GM18951 (cell line): ENCODE measurements around the gene TNKS2.
A peak's percentile ranks its signal among the peaks of the same experiment; 100 is the strongest.
"Not testable (repeated sequence)": the region's sequence is repeated elsewhere in the genome, so short reads cannot be mapped to it uniquely, and the experiment has no call there.

Experiments
- POLR2A ChIP-seq: IDR thresholded peaks from 4 replicates; pipeline ENCODE4 v1.6.1; 2011; ENCODE audit warnings: mild to moderate bottlenecking; ENCODE audit not compliant: insufficient read length, insufficient read depth; ENCODE audit errors: extremely low read depth
- in situ Hi-C: fragments of 300-500 bp; cut with MboI; formaldehyde crosslinking; loops from one replicate; pipeline ENCODE4 v1.12.0; 2022; ENCODE audit warnings: low sequenced_read_pairs, mixed read lengths, inconsistent platforms; ENCODE audit not compliant: unreplicated experiment

TNKS2 gene

GRCh38 chr10:91893051-91893450 lies 94.8 kb downstream of the TNKS2 start:
- no peak for TF ChIP-seq POLR2A
- in situ Hi-C loops: no loop called here

- in situ Hi-C loops: not testable (repeated sequence)
These were observed 96.0 kb downstream of the TNKS2 start for GRCh38 chr10:91894261-91894685.

GRCh38 chr10:91896212-91896756 lies 98.1 kb downstream of the TNKS2 start:
- in situ Hi-C loops: no loop called here
- no peak for TF ChIP-seq POLR2A

GRCh38 chr10:91897421-91897820 lies 99.2 kb downstream of the TNKS2 start:
- no peak for TF ChIP-seq POLR2A
- in situ Hi-C loops: no loop called here

GRCh38 chr10:91901784-91902677 lies 103.8 kb downstream of the TNKS2 start:
- no peak for TF ChIP-seq POLR2A
- in situ Hi-C loops: loop anchor here (25.0 kb wide), 2 partner anchors 515 to 990 kb away; partner anchors contain the start of gene ANKRD1

- in situ Hi-C loops: loop anchor here (25.0 kb wide), 2 partner anchors 520 to 995 kb away; partner anchors contain the start of gene ANKRD1
- TF ChIP-seq POLR2A: no peak
These were observed 108.9 kb downstream of the TNKS2 start for GRCh38 chr10:91907033-91907594.

- no peak for TF ChIP-seq POLR2A
- in situ Hi-C loops: loop anchor here (25.0 kb wide), 2 partner anchors 521 to 996 kb away; partner anchors contain the start of gene ANKRD1
These were observed 109.7 kb downstream of the TNKS2 start for GRCh38 chr10:91907914-91908336.

GRCh38 chr10:91908337-91909116 lies 110.3 kb downstream of the TNKS2 start:
- in situ Hi-C loops: loop anchor here (25.0 kb wide), 2 partner anchors 521 to 996 kb away; partner anchors contain the start of gene ANKRD1

GRCh38 chr10:91909117-91909677 lies 111.0 kb downstream of the TNKS2 start, which contains the start of gene FGFBP3:
TSS of gene FGFBP3 (minus strand) at chr10:91909486. CDS start at chr10:91908969, 517 bp downstream.
- in situ Hi-C loops: loop anchor here (25.0 kb wide), 2 partner anchors 522 to 997 kb away; partner anchors contain the start of gene ANKRD1
- TF ChIP-seq POLR2A: no peak

More at GRCh38 chr10:91908337-91909116, 110.3 kb downstream of the TNKS2 start:
- TF ChIP-seq POLR2A: peak; percentile 68

- no peak for TF ChIP-seq POLR2A
- in situ Hi-C loops: loop anchor here (25.0 kb wide), 2 partner anchors 523 to 998 kb away; partner anchors contain the start of gene ANKRD1
These were observed 112.2 kb downstream of the TNKS2 start for GRCh38 chr10:91910467-91910866.
